Fibroblast of skin of right biceps (primary cell): ENCODE data around the gene TMPRSS6.
A peak's percentile ranks its signal among the peaks of the same experiment; 100 is the strongest.
"Not testable (repeated sequence)": the region's sequence is repeated elsewhere in the genome, so short reads cannot be mapped to it uniquely, and the experiment has no call there.

Experiments
- DNase-seq: peaks from one replicate; pipeline ENCODE4 v3.0.0-alpha.2; 2013

TMPRSS6 gene

GRCh38 chr22:37084385-37084784, 25.1 kb downstream of the TMPRSS6 start:
- DNase-seq = no peak

GRCh38 chr22:37083914-37084313, 25.6 kb downstream of the TMPRSS6 start:
- no peak for DNase-seq

GRCh38 chr22:37082251-37082873, 27.2 kb downstream of the TMPRSS6 start:
- DNase-seq = peak; percentile 33

GRCh38 chr22:37080838-37081237, 28.7 kb downstream of the TMPRSS6 start:
- DNase-seq = peak; percentile 9

- DNase-seq = no peak
Measured at GRCh38 chr22:37080438-37080837, 29.1 kb downstream of the TMPRSS6 start.

GRCh38 chr22:37079668-37080171, 29.8 kb downstream of the TMPRSS6 start:
- peak; percentile 54 for DNase-seq

- DNase-seq = no peak
Measured at GRCh38 chr22:37079158-37079557, 30.4 kb downstream of the TMPRSS6 start.

- peak; percentile 29 for DNase-seq
Measured at GRCh38 chr22:37077802-37078448, 31.6 kb downstream of the TMPRSS6 start.

- no peak for DNase-seq
Measured at GRCh38 chr22:37075822-37076433, 33.6 kb downstream of the TMPRSS6 start.

- DNase-seq = no peak
Measured at GRCh38 chr22:37075046-37075445, 34.5 kb downstream of the TMPRSS6 start.

GRCh38 chr22:37074537-37074936, 35.0 kb downstream of the TMPRSS6 start:
- no peak for DNase-seq

- no peak for DNase-seq
Measured at GRCh38 chr22:37072673-37073072, 36.8 kb downstream of the TMPRSS6 start.

- DNase-seq = not testable (repeated sequence)
Measured at GRCh38 chr22:37071850-37072592, 37.5 kb downstream of the TMPRSS6 start.

- DNase-seq = no peak
Measured at GRCh38 chr22:37070744-37071143, 38.8 kb downstream of the TMPRSS6 start.

- DNase-seq = no peak
Measured at GRCh38 chr22:37070334-37070733, 39.2 kb downstream of the TMPRSS6 start.

- DNase-seq = no peak
Measured at GRCh38 chr22:37069719-37070118, 39.8 kb downstream of the TMPRSS6 start.

GRCh38 chr22:37069319-37069718, 40.2 kb downstream of the TMPRSS6 start:
- DNase-seq = no peak

GRCh38 chr22:37068859-37069258, 40.7 kb downstream of the TMPRSS6 start:
- no peak for DNase-seq

GRCh38 chr22:37067428-37067827, 42.1 kb downstream of the TMPRSS6 start:
- DNase-seq = no peak

GRCh38 chr22:37065961-37066360, 43.6 kb downstream of the TMPRSS6 start:
- no peak for DNase-seq

- no peak for DNase-seq
Measured at GRCh38 chr22:37065180-37065579, 44.3 kb downstream of the TMPRSS6 start.

GRCh38 chr22:37064553-37064952, 45.0 kb downstream of the TMPRSS6 start:
- DNase-seq = no peak
